HG02763 (cell line): ENCODE results near the gene ITIH5.

Experiments used
- ATAC-seq: cut with Tn5 transposase; IDR thresholded peaks from one replicate; pipeline ENCODE4 v1.9.1; 2021; ENCODE audit warnings: mild to moderate bottlenecking, moderate library complexity; ENCODE audit not compliant: unreplicated experiment

Gene ITIH5

DNA sequence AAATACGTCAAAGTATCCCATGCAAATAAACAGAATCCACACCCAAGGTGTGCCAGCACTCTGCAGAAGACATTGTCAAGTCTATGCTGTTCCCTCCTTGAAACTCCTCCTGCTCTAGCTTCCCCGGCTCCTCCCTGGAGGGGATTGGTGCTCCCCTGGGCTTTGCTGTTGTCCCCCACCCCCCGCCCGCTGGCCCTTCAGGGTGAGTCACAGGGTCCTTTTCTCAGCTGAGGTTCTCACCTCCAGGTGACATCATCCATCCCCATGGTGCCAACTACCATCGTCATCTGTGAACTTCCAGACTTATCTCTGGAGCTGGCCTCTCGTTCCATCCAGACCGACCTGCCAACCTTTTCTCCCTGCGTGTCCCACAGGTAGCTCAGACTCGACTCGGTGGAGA, 77.0 kb downstream of the ITIH5 start:
- ATAC-seq = no peak

DNA sequence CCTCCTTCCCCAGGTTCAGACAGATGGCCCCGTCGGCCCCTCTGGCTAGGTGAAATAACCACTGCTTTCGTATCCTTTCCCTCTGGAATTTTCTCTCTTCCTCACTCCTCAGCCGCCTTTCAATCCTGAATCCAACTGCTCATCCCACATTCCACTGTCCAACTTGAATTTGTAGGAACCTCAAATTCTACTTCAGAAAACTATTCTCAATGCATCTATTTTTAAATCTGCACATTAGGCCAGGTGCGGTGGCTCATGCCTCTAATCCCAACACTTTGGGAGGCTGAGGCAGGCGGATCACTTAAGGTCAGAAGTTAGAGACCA, 78.9 kb downstream of the ITIH5 start:
- no peak for ATAC-seq

DNA sequence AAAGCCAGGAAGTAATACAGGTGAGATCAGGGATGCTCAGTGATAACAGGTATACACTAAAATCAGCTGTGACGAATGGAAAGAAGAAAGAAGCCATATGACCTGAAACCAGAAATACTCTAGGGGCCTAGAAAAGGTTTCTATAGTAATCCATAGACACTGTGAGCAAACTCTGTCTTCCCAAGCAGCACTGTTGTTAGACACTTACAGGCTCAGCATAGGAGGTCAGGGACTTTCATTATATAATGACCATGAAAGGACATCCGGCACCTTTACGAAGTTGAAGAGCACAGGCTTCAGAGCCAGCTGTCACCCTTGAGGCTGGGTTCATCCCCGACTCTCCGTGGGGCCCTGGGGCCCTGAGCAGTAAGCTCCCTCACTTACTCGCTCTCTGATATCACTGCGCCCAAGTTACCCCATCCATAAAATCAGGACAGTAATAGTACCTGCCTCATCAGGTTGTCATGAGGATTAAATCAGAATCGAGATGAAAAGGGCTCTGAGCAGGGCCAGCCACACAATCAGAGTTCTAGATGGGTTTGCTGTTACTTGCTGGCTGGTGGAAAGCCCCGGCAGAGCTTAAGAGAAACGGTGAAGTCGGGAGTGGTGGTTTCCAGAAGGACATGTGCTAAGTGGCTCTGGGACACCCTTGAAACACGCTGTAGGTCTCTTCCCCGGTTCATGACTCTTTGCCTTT, 79.5 kb downstream of the ITIH5 start:
- no peak for ATAC-seq

DNA sequence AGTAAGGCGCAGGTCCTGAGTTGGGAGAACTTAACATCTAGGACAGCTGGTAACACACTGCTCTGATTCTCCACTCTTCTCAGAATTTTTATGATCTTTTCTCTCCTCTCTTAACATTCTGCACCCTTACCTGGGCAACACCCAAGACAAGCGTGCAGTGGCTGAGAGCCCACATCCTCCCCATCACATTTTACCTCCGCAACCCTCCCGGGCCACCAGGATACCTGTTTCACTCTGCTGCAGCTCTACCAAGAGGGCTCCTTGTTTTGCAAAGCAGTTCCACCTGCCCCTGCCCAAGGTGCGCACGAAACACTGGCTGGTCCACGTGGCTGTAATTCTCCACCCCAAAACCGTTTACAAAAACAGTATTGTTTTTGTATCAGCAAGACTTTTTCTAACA, 81.5 kb downstream of the ITIH5 start:
- no peak for ATAC-seq

DNA sequence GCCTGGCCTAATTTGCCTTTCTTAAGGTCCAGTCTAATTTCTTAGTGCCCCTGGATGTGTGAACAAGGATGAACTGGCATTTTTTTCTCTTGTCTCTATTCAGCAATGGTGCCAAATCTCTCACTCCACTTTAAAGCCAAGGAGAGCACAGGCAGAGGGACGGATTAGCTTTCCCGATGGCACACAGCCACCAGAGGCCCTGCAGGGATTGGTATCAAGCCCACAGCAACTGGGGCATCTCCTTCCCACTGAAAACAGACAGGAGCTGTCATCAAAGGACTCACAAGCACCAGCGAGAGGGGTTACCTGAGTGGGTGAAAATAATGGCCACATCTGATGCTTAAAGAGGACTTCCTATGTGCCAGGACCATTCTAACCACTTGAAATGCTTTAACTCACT, 83.1 kb downstream of the ITIH5 start:
- ATAC-seq = no peak

DNA sequence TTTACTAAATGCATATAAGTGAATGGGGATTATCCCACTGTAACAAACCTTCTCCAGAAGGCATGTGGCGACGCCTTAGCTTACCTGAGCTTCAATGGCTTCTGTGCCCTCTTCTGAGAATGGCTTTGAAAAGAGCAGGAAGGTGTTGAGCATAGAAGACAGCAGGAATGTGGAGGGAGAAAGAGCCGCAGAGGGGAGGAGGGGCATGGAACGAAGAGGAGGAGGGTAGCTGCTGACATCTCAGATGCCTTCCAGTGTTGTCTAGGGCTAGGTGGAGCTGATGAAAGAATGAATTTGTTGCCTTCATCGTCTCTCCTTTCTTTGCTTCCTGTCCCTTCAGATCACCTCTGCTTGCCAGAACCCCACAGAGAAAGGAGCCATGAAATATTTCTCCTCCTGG, 86.2 kb downstream of the ITIH5 start:
- no peak for ATAC-seq

DNA sequence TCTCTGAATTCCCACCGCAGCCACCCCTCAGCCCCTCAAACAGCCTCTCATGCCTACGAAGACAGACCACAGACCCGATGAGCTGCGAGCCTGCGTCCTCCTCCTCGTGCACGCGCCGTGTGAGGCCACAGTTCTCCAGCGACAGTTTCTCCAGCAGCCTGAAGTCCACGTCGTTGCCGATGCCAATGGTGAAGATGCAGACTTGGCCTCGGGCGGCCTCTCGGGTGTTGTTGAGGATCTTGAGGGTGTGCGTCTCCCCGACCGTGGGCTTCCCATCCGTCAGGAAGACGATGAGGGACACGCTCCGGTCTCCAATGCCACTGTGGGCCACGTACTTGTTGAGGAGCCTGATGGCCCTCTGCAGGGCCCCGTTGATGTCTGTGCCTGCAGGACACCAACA, 87.1 kb downstream of the ITIH5 start:
- no peak for ATAC-seq

DNA sequence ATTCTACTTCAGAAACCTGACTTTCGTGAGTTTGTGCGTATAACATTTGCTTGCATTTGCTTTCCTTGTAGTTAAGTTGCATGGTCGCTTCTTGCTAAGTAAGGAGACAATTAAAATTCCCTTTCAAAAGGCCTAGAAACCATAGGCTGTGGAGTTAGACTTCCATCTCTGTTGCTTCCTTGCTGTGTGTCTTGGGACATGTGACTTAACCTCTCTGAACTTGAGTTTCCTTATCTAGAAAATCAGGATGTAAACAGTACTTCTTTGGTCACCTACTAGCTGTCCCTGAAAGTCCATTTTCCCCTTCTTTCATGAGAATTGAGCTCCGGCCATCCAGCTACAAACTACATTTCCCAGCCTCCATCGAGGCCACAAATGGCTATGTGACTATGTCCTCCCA, 89.2 kb downstream of the ITIH5 start:
- no peak for ATAC-seq

DNA sequence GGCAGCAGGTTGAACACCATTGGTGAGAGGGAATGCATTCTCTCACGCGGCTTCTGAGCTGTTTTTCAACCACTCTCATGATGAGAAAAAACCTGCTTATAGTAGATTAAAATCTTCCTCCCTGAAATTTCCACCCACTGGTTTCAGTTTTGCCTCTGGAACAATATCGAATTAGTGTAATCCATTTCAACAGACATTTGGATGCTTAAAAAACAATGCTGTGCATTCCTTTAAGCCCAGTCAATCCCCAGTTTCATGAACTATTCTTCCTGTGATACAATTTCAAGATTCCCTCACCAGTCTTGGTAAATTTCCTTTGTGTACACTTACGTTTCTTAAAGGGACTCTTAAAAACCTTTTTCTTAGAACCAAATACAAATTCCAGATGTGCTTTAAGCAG, 89.6 kb downstream of the ITIH5 start:
- no peak for ATAC-seq

DNA sequence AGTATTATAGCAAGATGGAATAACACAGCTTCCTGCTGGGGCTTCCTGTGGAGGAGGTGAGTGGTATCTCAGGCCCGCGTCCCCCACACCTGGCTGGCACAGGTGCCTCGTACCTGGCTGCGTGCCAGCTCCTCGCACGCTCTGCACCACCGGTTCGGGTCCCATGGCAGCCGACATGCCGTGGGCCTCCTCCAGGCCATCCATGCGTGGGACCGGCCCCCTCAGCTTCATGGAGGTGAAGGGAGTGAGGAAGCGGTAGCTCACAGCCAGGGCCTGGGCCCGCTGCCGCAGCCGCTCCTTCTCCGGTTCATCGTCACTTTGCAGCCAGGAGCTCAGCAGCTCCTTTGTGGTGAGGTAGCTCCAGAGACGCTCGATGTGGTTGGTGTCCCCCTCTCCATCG, 90.4 kb downstream of the ITIH5 start:
- no peak for ATAC-seq

DNA sequence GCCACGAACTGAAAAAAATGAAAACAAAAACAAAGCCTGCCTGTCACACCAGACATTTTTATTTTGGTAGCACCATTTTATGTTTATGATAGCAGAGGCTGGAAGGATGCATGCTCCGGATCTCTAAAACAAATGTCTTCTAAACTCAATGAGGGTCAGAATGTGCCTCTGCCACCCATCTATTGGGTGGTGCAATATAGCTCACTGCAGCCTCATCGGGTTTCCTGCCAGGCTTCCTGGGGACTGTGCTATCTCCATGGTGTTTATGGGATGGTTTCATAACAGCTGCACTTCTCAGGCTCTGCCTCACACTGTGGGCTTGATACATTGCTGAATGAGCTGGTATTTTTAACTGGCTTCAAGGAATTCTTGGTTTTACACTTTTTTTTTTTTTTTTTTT, 94.4 kb downstream of the ITIH5 start:
- no peak for ATAC-seq

DNA sequence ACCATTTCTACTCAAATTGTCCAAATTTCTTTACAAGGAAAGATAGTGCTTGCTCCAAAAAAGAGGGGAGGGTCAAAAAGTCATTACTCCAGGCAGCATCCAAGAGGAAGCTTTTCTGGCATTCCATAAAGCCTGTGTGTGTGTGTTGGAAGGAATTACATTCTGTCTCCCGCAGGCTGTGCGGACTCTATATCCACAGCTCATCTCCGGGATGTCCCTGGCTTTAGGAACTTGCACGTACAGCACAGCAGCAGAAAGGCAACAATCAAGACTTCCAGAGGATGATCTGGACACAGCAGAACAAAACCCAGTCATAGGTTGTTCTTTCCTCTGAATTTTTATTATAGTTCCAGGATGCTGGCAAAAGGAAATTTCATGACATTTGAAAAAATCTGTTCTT, 94.8 kb downstream of the ITIH5 start:
- ATAC-seq = no peak

DNA sequence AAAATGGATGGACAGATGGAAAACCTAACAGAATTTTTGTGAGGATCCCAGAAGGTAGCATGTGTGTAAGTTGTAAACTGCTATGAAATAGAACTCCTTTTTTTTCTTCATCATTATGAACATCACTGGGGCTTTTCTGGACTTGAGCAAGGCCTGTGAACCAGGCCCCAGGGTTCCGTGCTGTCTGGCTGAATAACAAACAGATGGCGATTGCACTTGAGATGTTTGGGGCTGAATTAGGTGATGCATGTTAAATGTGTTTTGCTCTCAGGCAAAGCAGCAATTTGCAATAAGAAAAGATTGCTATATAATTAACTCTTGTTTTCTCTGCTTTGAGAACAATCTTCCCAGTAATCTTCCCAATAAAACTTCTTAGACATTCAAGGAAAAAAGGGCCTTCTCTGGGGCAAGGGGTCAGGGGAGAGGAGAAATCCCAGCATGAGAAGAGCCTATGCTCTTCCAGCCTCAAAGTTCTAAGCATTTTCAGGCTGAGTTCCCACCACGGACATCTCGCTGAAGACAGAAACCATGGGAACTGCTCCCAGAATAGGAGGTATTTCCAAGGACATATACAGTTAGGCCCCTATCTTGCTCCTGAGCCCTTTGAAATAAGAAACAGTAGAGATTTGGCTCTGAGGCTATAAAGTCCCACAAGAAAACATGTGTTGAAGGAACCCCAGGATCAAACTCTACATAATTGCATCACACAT, 98.7 kb downstream of the ITIH5 start:
- no peak for ATAC-seq

DNA sequence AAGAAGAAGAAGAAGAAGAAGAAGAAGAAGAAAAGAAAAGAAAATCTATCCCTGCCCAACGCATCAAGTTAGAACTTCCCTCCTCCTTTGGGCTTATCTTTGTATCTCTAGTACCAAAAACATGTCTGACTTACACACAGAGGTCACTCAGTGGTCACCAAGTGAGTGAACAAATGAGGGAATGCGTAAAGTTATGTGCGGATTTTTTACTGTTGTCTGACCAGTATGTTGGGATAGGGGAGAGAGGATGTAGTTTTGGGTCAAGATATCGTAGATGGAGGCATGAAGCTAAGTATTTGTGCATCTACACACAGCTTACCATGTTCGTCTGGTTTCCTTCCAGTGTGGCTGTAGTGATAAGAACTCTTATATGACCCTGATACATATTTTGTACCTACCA, 99.9 kb downstream of the ITIH5 start:
- no peak for ATAC-seq

DNA sequence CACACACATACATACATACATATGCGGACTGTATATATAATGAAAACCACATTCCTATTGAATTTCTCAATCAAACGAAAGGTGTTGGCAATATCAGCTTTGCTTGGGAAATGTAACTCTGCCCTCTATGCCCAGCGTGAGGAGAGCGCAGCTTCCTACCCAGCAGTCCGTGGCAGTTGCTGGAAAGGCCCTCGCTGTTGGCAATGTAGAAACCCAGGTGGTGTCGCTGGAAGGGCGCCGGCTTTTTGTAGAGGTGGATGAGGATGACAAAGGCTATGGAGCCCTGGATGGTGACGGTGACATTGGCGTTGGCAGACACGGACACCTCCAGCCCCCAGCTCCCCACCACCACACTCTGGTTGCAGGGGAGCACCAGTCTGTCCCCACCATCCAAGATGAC, 100.9 kb downstream of the ITIH5 start:
- no peak for ATAC-seq

DNA sequence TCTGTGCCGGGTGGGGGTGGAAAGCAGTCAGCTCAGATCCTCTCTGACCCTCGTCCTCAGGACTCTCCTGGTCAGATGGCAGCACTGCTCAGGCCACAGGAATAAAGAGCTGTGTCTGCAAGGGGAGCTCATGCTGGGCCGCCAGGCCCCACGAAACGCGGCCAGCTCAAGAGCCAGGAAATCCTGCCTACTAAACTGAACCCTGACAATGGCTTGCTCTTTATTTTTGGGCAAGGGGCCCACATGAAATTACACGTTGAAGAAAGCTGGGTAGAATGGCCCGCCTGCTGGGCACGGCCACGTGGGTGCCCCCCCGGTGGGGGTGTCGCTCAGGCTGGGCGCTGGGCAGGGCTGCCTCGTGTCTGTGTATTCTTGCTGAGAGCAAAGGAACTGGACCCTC, 103.0 kb downstream of the ITIH5 start:
- no peak for ATAC-seq

DNA sequence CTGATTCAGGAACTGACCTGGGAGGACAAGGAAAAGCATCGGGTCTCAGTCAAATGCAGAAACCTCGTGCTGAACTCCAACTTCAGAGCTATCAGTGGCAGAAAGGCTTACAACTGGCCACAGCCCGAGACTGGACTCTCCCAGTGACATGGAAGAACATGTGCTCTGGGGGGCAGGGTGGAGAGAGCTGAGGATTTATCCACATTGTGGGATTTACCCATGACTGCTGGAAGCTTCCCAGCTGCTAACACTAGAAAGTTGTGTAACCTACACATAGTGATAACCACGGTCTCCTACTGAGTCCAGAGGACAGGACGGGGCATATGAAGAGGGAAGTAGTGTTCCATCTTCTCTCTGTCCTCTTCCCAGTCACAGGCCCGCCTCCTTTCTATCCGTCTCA, 103.4 kb downstream of the ITIH5 start:
- no peak for ATAC-seq

DNA sequence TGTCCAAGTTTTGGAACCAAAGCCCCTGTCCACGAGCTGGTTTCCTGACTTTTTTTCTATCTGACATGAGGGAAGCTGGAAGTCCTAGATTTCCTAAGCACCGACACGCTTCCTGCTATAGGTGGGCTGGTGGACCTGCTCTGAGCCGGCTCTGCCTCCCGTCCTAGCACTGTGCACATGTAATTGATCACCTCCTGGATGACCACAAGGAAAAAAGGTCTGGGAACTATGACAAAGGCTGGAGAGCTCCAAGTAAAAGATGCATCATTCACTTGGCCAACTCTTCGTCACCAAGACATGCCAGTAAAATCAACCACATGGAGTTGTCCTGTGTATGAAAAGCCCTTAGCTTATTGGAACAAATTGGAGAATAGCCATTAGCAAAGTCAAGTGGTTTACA, 104.8 kb downstream of the ITIH5 start:
- ATAC-seq = no peak

DNA sequence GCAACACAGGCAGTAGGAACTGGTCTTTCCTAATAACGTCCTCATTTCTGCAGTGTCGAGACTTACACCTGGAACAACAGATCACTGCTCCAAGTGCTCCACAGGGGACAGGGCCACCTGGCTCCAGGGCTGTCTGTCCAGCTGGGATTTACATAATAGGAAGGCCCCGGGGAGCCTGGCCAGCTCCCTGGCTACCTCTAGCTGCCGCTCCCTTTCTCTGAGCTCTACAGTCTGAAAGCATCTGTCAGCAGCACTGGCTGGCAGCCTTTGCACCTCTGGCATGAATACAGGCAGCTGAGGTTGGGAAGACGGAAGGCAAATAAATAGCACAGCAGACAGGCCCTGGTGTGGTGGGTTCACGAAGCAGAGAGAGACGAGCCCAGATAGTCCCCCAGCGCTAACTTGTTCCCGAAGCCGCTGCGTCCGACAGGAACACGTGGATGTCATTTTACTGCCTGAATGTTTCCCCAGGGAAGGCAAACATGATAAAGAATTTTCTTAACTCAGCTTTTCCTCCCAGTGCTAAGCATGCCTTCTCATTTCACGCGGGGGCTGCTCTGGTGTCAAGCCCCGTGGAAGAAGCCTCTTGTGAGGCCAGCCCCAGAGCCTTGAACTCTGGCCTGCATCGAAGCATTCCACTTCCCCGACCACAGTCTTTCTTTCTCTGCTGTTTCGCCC, 105.4 kb downstream of the ITIH5 start:
- no peak for ATAC-seq

DNA sequence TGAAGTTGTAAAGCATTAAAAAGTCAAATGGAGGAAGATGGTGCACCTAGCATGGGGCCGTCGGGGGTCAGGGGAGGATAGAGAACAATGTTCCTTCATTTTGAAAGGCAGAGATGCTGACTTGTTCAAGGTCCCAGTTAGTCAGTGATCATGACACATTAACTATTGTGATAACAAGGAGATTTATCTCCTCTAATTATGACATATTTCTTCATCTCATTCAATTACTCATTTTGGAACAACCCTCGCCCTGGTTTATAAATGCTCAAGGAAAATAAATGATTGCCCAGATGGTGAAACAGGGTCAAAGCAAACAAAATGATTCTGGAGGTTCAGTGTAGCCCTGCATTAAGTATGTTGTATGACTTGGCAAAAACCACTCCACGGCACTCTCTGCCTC, 106.2 kb downstream of the ITIH5 start:
- no peak for ATAC-seq

DNA sequence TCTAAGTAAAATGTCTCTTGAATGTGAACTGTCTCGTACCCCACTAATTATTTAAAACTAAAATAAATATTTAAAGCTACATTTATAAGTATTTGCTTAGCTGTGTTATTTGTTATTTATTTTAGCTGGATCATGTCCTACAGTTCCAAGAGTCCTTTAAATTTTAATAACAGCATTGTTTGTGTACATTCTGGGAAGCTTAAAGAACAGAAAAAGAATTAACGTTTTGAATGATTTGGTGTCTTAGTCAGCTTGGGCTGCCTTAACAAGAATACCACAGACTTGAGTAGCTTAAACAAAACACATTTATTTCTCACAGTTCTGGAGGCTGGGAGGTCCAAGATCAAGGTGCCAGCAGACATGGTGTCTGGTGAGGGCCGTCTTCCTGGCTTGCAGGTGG, 107.4 kb downstream of the ITIH5 start:
- no peak for ATAC-seq

DNA sequence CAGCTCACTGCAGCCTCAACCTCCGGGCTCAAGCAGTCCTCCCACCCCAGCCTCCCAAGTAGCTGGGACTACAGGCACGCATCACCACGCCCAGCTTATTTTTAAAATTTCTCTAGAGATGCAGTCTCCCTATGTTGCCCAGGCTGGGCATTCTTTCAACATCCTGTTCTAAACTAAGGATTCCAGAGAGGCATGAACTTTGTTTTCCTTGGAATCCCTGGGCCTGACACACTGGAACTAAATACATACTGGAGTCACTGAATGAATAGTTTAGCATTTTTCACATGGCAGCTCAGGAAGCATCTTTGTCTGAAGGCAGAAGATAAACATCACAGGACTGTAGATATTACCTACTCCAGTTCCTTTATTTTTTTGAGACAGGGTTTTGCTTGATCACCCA, 108.7 kb downstream of the ITIH5 start:
- no peak for ATAC-seq

DNA sequence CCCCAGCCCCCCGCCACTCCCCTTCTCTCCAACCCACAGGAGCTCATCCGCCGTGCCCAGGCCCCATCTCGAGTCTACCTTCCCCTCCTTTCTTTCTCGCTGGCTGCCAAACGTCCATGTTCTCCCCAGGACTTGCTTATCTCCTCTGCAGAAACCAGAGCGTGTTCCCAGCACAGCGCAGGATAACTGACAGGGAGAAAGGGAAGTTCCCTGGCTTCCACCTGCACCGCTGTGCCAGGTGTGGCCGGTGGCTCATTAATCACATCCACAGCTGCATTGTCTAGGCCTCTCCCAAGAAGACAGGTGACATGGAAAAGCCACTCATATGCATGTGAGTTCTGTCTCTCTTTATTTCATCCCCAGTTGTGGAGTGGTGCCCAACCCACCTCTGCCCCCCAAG, 113.2 kb downstream of the ITIH5 start:
- ATAC-seq = no peak
